Keratinocyte (primary cell): ENCODE measurements around the gene PPME1. TPM values are rescaled to one million over a fixed set of nuclear protein-coding genes. Genes with fewer than 3 reads are reported as not detected.

Experiments used
- DNase-seq: peaks from one replicate; pipeline ENCODE4 v3.0.0-alpha.2; 2011; ENCODE audit warnings: low read depth, missing footprints, low spot score
- FAIRE-seq: peaks from 2 replicates; lab custom pipeline; 2011; peaks lifted over from hg19 to GRCh38; lab: Jason Lieb, UNC
- H2AFZ ChIP-seq: 2 replicates; pipeline ENCODE4 v1.6.0; 2012; ENCODE audit warnings: low read length, control low read depth, inconsistent platforms; ENCODE audit not compliant: control insufficient read depth
- H3K27ac ChIP-seq: 2 replicates; pipeline ENCODE4 v1.5.1; 2011; ENCODE audit warnings: low read length; ENCODE audit not compliant: control insufficient read depth, insufficient read depth
- H3K27me3 ChIP-seq: 3 replicates; pipeline ENCODE4 v1.6.0; 2011; ENCODE audit warnings: low read length; ENCODE audit not compliant: control insufficient read depth, insufficient read depth; ENCODE audit errors: extremely low read depth
- H3K36me3 ChIP-seq, 2 experiments: 2 replicates in 1 of 2; 3 replicates in 1 of 2; pipeline ENCODE4 v1.5.1; 2011; ENCODE audit warnings: low read length in 2 of 2, mild to moderate bottlenecking in 1 of 2; ENCODE audit not compliant: control insufficient read depth in 2 of 2, insufficient read depth in 2 of 2; ENCODE audit errors: extremely low read depth in 1 of 2
- H3K4me1 ChIP-seq: 3 replicates; pipeline ENCODE4 v1.5.1; 2011; ENCODE audit warnings: low read length; ENCODE audit not compliant: control insufficient read depth, insufficient read depth; ENCODE audit errors: extremely low read depth
- H3K4me2 ChIP-seq: 3 replicates; pipeline ENCODE4 v1.6.0; 2011; ENCODE audit warnings: low read depth, low read length; ENCODE audit not compliant: control insufficient read depth, insufficient read depth; ENCODE audit errors: extremely low read depth
- H3K4me3 ChIP-seq, 3 experiments: fragments of 200-600 bp in 1 of 3; sonication (generic) in 1 of 3; 2 replicates in 2 of 3; 3 replicates in 1 of 3; pipeline ENCODE4 v1.5.1; 2011 to 2016; ENCODE audit warnings: low read length in 3 of 3, mild to moderate bottlenecking in 3 of 3, control low read depth in 2 of 3, inconsistent platforms in 1 of 3, low read depth in 1 of 3, mixed read lengths in 1 of 3, mixed run types in 1 of 3, moderate library complexity in 1 of 3; ENCODE audit not compliant: control insufficient read depth in 2 of 3, insufficient read depth in 2 of 3; ENCODE audit errors: extremely low read depth in 1 of 3
- H3K79me2 ChIP-seq: 2 replicates; pipeline ENCODE4 v1.6.0; 2012; ENCODE audit warnings: low read length; ENCODE audit not compliant: control insufficient read depth, insufficient read depth
- H3K9ac ChIP-seq: 3 replicates; pipeline ENCODE4 v1.6.0; 2011; ENCODE audit warnings: low read length; ENCODE audit not compliant: control insufficient read depth, insufficient read depth; ENCODE audit errors: extremely low read depth
- H3K9me1 ChIP-seq: 3 replicates; pipeline ENCODE4 v1.6.0; 2011; ENCODE audit warnings: low read length; ENCODE audit not compliant: control insufficient read depth, insufficient read depth; ENCODE audit errors: extremely low read depth
- H3K9me3 ChIP-seq: 2 replicates; pipeline ENCODE4 v1.5.1; 2012; ENCODE audit warnings: low read depth, low read length; ENCODE audit not compliant: control insufficient read depth
- H4K20me1 ChIP-seq: 3 replicates; pipeline ENCODE4 v1.6.0; 2011; ENCODE audit warnings: low read length; ENCODE audit not compliant: control insufficient read depth, insufficient read depth; ENCODE audit errors: extremely low read depth
- CTCF ChIP-seq, 3 experiments: IDR thresholded peaks in 1 of 3; conservative IDR thresholded peaks in 1 of 3; optimal IDR thresholded peaks in 1 of 3; 2 replicates in 2 of 3; 3 replicates in 1 of 3; pipeline versions ENCODE3 to v1.5.1; 2011; ENCODE audit warnings: low read length in 3 of 3, mild to moderate bottlenecking in 3 of 3, moderate library complexity in 2 of 3, control low read depth in 1 of 3, inconsistent platforms in 1 of 3; ENCODE audit not compliant: insufficient read depth in 2 of 3; ENCODE audit errors: extremely low read depth in 1 of 3
- EZH2 ChIP-seq: IDR thresholded peaks from one replicate; pipeline ENCODE4 v1.6.1; 2012; ENCODE audit warnings: inconsistent platforms, mild to moderate bottlenecking, low read length, moderate library complexity
- dilution Hi-C: fragments of 300-500 bp; cut with MboI; formaldehyde crosslinking; loops from one replicate; pipeline ENCODE4 v1.7.0; 2020; ENCODE audit warnings: low sequenced_read_pairs; ENCODE audit not compliant: extremely low pct_ligation_motif_present
- polyA plus RNA-seq, 5 experiments: library from polyadenylated mRNA; depleted of rRNA in 3 of 5; stranded (reverse) in 3 of 5; stranded (forward) in 1 of 5; unstranded in 1 of 5; fragments of >200 nt; gene quantifications; 1 replicate in 1 of 5; 2 replicates in 3 of 5; 3 replicates in 1 of 5; pipeline versions ENCODE4 v1.2.1 to v1.2.3, GENCODE V29; 2011 to 2012; ENCODE audit warnings: missing spikeins in 2 of 5, low read depth in 1 of 5, low replicate concordance in 1 of 5

PPME1 gene
- polyA plus RNA-seq, 1 donor (not counting 4 experiments of a cell fraction or from before 2014, with no cell fraction given): 34.0 TPM

DNA sequence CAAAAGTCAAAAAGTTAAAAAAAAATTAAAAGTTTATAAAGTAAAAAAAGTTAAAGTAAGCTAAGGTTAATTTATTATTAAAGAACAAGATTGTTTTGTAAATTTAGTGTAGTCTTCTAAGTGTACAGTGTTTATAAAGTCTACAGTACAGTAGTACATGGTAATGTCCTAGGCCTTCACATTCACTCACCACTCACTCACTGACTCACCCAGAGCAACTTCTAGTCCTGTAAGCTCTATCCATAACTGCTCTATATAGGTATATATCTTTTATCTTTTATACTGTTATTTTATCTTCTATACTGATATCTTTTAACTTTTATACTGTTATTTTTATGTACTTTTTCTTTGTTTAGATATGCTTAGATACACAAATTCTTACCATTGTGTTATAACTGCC, 11.4 kb upstream of the PPME1 start:
- Histone ChIP-seq H3K27ac (no peak overlapping the region), H3K79me2 (peaks cover 5% of the 10 kb centered on the region), H3K36me3 (peaks cover 0 to 5% of the 10 kb centered on the region in 2 experiments), H3K4me2 (no peak overlapping the region), H3K9me1 (no peaks in the 10 kb centered on the region), H2AFZ (no peak overlapping the region), H3K4me1 (peaks cover 17% of the 10 kb centered on the region), H3K9ac (no peak overlapping the region), H3K4me3 (no peak overlapping the region), H3K27me3 (no peaks in the 10 kb centered on the region), H3K9me3 (no peaks in the 10 kb centered on the region), H4K20me1 (no peaks in the 10 kb centered on the region)
- DNase-seq: no peak
- dilution Hi-C loops: no loop called here
- TF ChIP-seq CTCF (optimal IDR thresholded peaks at IDR 0.05 in 1 of 3, IDR thresholded peaks at IDR 0.05 in 1 of 3, conservative IDR thresholded peaks at IDR 0.05 in 1 of 3; ENCODE audit: extremely low read depth in 1 of 3, insufficient read depth in 2 of 3, low read length in 3 of 3) (no peak), EZH2 (no peak)
- no peak for FAIRE-seq

DNA sequence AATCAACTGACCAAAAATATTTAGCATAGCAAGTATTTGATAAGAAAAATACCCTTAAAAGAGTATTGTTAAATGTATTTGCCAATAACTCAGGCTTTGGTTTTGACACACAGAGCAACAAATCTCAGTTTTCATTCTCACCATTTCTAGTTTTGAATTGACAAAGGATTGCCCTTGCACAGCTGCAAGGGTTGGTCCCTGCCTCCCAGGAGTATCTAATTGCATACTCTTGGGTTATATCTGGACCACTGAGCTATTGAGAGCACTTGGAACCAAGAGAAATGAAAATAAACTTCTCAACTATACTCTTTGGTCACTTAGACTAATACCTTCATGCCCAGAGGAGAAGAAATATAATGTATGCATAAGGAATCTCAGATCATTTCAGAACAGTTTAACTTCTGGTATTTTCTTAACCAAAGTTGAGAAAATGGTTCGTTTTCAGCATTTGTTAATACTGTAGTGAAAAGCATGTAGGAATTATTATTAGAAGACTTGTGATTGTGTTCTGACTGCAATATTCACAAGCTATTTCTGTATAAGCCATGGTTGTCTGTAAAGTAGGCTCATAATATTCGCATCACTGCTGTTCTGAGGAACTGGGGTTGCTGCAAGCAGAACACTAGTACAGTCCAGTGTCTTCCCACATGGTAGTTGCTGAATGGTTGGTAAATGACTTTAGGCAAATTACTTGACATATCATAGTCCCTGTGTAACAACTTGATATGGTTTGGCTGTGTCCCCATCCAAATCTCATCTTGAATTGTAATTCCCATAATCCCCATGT, 8.2 kb upstream of the PPME1 start:
- Histone ChIP-seq H3K9ac (no peak overlapping the region), H2AFZ (no peak overlapping the region), H3K9me1 (no peaks in the 10 kb centered on the region), H3K27me3 (no peaks in the 10 kb centered on the region), H3K79me2 (peaks cover 5% of the 10 kb centered on the region), H3K9me3 (no peaks in the 10 kb centered on the region), H3K4me3 (no peak overlapping the region), H3K27ac (no peak overlapping the region), H3K4me1 (peaks cover 3% of the 10 kb centered on the region), H4K20me1 (no peaks in the 10 kb centered on the region), H3K4me2 (no peak overlapping the region), H3K36me3 (peaks cover 0 to 8% of the 10 kb centered on the region in 2 experiments)
- DNase-seq (no peak), FAIRE-seq (no peak)
- TF ChIP-seq EZH2 (no peak), CTCF (optimal IDR thresholded peaks at IDR 0.05 in 1 of 3, IDR thresholded peaks at IDR 0.05 in 1 of 3, conservative IDR thresholded peaks at IDR 0.05 in 1 of 3; ENCODE audit: extremely low read depth in 1 of 3, insufficient read depth in 2 of 3, low read length in 3 of 3) (no peak)
- dilution Hi-C loops: no loop called here
